ENCODE measurements around the gene RASA3.
"Not testable (repeated sequence)": the region's sequence is repeated elsewhere in the genome, so short reads cannot be mapped to it uniquely, and the experiment has no call there.

Gene RASA3

GRCh38 chr13:114132419-114133121 lies at the start of gene RASA3:
RASA3 (minus strand) TSS chr13:114132623; CDS start chr13:114132489, 134 bp downstream.
- peak; percentile 53 for DNase-seq

DNA sequence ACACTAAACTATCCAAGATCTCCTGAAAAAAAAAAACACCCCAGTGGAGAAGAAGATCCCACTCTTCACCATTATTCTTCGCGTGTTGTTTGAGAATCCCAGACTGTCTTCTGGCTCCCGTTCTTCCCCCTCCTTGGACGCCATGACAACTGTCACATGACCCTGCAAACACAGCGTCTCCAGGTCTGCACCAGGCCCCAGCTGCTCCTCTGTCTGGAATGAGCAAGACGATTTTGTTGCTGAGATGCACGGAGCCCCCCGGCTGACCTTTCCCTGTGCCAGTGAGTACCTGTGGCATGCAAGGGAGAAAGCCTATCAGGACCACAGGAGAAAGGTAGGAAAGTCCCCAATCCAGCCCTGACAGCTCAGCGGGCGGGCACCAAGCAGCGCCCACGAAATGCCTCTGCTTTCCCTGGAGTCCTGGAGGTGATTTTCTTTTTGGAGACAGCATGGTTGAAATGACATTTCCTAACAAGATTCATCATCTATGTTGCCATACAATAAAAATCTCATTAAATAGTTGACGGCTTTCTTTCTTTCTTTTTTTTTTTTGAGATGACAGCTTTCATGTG lies 46.8 kb upstream of the RASA3 start, which contains the start of gene CFAP97D2:
CFAP97D2 (plus strand) TSS at position 171 of the 572 bp plus-strand sequence; CDS start at position 245, 74 bp downstream.
- no peak for DNase-seq

DNA sequence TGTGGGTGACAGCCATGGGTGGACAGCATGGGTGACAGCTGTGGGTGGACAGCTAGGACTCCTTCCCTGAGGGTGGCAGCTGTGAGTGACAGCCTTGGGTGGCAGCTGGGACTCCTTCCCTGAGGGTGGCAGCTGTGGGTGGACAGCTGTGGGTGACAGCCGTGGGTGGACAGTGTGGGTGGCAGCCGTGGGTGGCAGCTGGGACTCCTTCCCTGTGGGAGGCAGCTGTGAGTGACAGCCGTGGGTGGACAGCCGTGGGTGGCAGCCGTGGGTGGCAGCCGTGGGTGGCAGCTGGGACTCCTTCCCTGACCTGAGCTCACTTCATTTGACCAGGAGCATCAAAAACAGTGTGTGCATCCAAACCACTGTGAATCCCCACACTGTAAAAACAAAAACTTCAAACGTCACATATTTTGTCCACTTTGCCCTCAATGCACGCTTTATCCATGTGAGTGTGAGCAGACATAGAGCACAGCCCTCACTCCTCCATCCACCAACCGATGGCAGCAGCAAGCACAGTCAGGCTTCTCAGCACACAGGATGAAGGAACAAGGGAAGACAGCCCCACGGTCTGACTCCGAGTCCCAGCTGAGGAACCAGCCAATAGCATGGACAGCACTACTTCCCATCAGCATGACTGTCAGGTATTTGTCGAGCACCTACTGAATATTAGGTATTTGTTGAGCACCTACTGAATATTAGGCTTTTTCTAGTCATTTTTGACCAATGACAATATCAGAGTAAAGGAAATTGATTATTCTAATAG lies 45.0 kb upstream of the RASA3 start:
- no peak for DNase-seq

DNA sequence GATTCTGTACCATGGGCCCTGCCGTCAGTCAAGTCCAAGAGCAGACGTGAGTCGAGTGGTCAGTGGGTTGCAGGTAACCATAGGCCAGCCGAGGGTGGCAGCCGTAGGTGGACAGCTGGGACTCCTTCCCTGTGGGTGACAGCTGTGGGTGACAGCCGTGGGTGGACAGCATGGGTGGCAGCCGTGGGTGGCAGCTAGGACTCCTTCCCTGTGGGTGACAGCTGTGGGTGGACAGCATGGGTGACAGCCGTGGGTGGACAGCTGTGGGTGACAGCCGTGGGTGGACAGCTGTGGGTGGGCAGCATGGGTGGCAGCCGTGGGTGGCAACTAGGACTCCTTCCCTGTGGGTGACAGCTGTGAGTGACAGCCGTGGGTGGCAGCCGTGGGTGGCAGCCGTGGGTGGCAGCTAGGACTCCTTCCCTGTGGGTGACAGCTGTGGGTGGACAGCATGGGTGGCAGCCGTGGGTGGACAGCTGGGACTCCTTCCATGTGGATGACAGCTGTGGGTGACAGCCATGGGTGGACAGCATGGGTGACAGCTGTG lies 44.0 kb upstream of the RASA3 start:
- DNase-seq, result not testable (repeated sequence)

DNA sequence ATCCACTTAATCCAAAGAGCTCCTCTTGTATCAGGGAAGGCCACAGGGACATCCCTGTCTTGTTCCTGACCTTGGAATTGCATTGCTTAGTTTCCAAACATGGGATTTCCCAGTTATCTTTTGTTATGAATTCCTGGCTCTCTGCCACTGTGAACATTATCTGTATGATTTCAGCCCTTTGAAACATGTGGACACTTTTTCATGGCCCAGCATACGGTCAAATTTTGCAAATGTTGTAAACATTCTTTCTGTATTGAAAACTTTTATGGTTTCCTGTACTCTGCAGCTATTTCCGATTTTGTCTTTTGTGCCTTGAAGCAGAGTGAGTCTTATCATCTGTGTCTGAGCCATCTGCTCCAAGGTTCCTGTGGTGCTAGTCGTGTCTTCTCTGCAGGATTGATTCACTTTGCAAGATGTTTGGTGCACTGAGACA lies 42.1 kb upstream of the RASA3 start:
- DNase-seq, result peak; percentile 69

- DNase-seq, result no peak
Measured at GRCh38 chr13:114173745-114174144, 41.3 kb upstream of the RASA3 start.

GRCh38 chr13:114173272-114173671 lies 40.8 kb upstream of the RASA3 start:
- DNase-seq, result no peak

DNA sequence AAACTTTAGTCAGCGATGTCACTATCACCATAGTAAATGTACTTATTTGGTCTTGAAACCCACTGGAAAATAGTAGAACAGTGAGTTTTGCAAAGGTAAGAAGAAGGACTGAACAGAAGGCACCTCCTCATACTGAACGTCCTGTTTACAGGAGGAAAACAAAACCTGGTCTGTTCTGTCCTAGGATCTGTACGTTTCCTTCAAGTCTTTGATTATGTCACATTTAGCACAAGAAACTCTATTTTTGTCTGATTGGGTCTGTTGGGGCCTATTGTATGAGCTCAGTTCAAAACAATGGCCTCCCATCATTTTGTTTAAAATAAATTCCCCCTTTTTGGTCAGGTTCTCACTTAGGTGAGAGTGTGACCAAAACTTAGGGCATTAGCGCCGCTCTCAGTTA lies 35.5 kb upstream of the RASA3 start:
- DNase-seq, result no peak

GRCh38 chr13:114167426-114167825 lies 35.0 kb upstream of the RASA3 start:
- peak; percentile 33 for DNase-seq

GRCh38 chr13:114166381-114167131 lies 34.1 kb upstream of the RASA3 start:
- no peak for DNase-seq

- DNase-seq, result no peak
Measured at GRCh38 chr13:114164681-114165429, 32.4 kb upstream of the RASA3 start.

- DNase-seq, result no peak
Measured at GRCh38 chr13:114164053-114164452, 31.6 kb upstream of the RASA3 start.

GRCh38 chr13:114162533-114162922 lies 30.1 kb upstream of the RASA3 start:
- no peak for DNase-seq

- DNase-seq, result peak; percentile 72
Measured at GRCh38 chr13:114161644-114162532, 29.5 kb upstream of the RASA3 start.

- DNase-seq, result no peak
Measured at GRCh38 chr13:114161028-114161556, 28.7 kb upstream of the RASA3 start.

DNA sequence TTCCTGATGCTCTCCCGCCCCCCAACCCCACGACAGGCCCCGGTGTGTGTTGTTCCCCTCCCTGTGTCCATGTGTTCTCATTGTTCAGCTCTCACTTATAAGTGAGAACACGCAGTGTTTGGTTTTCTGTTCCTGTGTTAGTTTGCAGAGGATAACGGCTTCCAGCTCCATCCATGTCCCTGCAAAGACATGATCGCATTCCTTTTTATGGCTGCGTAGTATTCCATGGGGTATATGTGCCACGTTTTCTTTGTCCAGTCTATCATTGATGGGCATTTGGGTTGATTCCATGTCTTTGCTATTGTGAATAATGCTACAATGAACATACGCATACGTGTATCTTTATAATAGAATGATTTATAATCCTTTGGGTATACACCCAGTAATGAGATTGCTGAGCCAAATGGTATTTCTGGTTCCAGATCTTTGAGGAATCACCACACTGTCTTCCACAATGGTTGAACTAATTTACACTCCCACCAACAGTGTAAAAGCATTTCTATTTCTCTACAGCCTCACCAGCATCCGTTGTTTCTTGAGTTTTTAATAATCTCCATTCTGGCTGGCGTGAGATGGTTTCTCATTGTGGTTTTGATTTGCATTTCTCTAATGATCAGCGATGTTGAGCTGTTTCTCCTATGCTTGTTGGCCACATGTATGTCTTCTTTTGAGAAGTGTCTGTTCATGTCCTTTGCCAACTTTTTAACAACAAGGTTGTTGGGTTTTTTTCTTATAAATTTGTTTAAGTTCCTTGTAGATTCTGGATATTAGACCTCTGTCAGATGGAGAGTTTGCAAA lies 26.6 kb upstream of the RASA3 start:
- DNase-seq, result not testable (repeated sequence)

DNA sequence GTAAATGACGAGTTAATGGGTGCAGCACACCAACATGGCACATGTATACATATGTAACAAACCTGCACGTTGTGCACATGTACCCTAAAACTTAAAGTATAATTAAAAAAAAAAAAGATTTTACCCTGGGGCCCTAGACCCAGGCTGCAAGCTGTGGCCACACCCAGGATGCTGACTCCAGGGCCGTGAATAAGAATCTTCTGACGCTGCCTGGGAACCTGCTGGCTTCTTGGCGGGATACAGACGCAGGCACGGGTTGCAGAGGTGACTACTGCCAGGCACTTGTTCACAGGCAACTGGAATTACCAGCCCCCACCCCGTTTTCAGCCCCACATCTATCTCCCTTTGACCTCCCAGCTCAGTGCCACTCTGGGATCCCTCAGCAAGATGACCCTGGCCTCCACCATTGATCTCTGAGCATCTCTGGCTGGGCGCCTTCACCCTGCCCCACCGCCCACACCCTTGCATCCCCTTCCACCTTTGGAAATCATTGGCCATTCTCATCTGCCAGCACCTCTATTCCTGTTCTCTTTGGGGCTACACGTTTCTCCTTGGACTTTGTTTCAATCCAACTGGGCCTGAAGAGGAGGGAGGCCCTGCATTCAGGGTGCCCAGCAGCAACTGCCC lies 25.6 kb upstream of the RASA3 start:
- DNase-seq, result no peak

DNA sequence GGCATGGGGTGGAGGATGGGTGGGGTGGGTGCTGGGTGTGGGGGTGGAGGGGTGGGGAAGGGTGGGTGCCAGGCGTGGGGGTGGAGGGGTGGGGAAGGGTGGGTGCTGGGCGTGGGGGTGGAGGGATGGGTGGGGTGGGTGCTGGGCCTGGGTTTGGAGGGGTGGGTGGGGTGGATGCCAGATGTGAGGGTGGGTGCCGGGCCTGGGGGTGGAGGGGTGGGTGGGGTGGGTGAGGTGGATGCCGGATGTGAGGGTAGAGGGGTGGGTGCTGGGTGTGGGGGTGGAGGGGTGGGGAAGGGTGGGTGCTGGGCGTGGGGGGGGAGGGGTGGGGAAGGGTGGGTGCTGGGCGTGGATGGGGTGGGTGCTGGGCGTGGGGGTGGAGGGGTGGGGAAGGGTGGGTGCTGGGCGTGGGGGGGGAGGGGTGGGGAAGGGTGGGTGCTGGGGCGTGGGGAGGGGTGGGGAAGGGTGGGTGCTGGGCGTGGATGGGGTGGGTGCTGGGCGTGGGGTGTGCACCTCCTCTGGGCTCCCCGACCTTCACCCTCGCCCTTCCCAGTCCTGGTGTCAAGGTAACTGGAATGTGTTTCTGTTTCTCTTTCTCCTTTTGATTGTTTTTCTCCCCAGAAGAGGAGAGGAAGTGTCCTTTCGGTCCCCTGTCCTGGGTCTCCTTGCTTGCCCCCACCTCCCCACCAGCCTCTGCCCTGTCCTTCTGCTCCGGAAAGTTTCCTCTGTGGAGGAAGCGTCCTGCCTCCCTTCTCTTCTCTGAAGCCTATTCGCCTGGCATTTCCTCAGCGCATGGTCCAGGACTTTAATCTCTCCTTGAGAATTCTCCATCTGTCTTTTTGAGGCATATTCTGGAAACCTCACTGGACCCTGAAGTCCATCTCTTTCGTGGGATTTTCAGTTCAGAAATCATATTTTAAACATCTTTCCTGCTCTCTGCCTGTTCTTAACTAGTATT lies 23.8 kb upstream of the RASA3 start:
- DNase-seq, result no peak
